Skeletal muscle satellite cell (primary cell): ENCODE data around the gene ELMO1.

ENCODE experiments used
- H3K27me3 ChIP-seq: 2 replicates; pipeline ENCODE4 v1.7.0; 2013; ENCODE audit warnings: low read length; ENCODE audit not compliant: control insufficient read depth, insufficient read depth
- H3K36me3 ChIP-seq: 2 replicates; pipeline ENCODE4 v1.7.0; 2013; ENCODE audit warnings: mild to moderate bottlenecking, control low read depth, low read length; ENCODE audit not compliant: insufficient read depth
- H3K4me1 ChIP-seq: 2 replicates; pipeline ENCODE4 v1.7.0; 2013; ENCODE audit warnings: low read length; ENCODE audit not compliant: control insufficient read depth, insufficient read depth
- H3K4me2 ChIP-seq: 2 replicates; pipeline ENCODE4 v1.7.0; 2013; ENCODE audit warnings: mild to moderate bottlenecking, low read length
- H3K4me3 ChIP-seq: 2 replicates; pipeline ENCODE4 v1.7.0; 2013; ENCODE audit warnings: low read length
- H3K9ac ChIP-seq: 2 replicates; pipeline ENCODE4 v1.7.0; 2013; ENCODE audit warnings: mild to moderate bottlenecking, low read depth, low read length, moderate library complexity
- H3K9me3 ChIP-seq: replicated peaks from 2 replicates; pipeline ENCODE4 v1.7.0; 2013; ENCODE audit warnings: mild to moderate bottlenecking, control low read depth, low read length

ELMO1 gene

GRCh38 chr7:37065779-37066271 lies 382.8 kb downstream of the ELMO1 start:
- Histone ChIP-seq H3K27me3 (no peaks in the 10 kb centered on the region), H3K9me3 (no peaks in the 10 kb centered on the region), H3K9ac (no peak overlapping the region), H3K36me3 (no peaks in the 10 kb centered on the region), H3K4me2 (no peak overlapping the region), H3K4me1 (peaks cover 7% of the 10 kb centered on the region), H3K4me3 (no peak overlapping the region)

GRCh38 chr7:37062560-37062859 lies 386.2 kb downstream of the ELMO1 start:
- peaks cover 4% of the 10 kb centered on the region for H3K4me1 ChIP-seq
- no peak overlapping the region for H3K4me2 ChIP-seq
- H3K27me3 ChIP-seq = no peaks in the 10 kb centered on the region
- no peak overlapping the region for H3K9ac ChIP-seq
- no peaks in the 10 kb centered on the region for H3K36me3 ChIP-seq
- H3K4me3 ChIP-seq = no peak overlapping the region
- no peaks in the 10 kb centered on the region for H3K9me3 ChIP-seq

DNA sequence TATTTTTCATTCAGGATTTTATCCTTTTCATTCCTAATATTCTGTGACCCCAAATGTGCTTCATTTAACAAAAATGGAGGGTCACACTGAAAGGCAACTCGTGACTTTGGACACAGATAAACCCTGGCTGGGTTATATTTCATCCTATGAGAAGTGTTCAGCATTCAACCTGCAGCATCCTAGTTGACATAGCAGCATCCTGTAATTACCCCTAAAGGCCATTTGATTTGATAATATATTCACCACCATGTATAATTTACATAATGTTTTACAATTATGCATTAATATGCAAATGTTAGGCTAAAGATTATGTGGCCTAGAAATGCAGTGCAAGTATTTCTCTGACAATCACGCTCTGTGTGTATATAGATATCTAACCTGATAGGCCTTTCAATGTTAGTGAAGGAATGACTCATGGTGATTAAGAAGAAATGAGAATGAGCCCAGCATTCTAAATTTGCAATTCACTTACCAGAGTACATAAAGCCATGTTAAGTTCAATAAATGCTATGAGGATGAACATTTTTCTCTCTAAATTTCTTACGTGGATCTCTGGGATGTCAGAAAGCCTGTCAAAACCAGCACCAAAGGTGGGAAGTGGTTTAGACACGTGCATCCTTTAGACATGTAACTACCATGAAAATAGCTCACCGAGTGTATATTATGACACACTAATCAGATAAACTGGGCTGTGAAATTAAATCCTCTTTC lies 386.7 kb downstream of the ELMO1 start:
- H3K36me3 ChIP-seq = no peaks in the 10 kb centered on the region

GRCh38 chr7:37056234-37056912 lies 392.3 kb downstream of the ELMO1 start:
- no peaks in the 10 kb centered on the region for H3K9me3 ChIP-seq
- H3K4me1 ChIP-seq = no peaks in the 10 kb centered on the region
- H3K9ac ChIP-seq = no peak overlapping the region
- H3K4me2 ChIP-seq = no peak overlapping the region
- no peaks in the 10 kb centered on the region for H3K36me3 ChIP-seq
- no peak overlapping the region for H3K4me3 ChIP-seq
- peaks cover 4% of the 10 kb centered on the region for H3K27me3 ChIP-seq

More for the DNA sequence above, 386.7 kb downstream of the ELMO1 start:
- Histone ChIP-seq H3K9ac (no peak overlapping the region), H3K4me2 (no peak overlapping the region), H3K4me3 (no peak overlapping the region), H3K4me1 (peaks cover 4% of the 10 kb centered on the region), H3K9me3 (no peaks in the 10 kb centered on the region), H3K27me3 (peaks cover 3% of the 10 kb centered on the region)

DNA sequence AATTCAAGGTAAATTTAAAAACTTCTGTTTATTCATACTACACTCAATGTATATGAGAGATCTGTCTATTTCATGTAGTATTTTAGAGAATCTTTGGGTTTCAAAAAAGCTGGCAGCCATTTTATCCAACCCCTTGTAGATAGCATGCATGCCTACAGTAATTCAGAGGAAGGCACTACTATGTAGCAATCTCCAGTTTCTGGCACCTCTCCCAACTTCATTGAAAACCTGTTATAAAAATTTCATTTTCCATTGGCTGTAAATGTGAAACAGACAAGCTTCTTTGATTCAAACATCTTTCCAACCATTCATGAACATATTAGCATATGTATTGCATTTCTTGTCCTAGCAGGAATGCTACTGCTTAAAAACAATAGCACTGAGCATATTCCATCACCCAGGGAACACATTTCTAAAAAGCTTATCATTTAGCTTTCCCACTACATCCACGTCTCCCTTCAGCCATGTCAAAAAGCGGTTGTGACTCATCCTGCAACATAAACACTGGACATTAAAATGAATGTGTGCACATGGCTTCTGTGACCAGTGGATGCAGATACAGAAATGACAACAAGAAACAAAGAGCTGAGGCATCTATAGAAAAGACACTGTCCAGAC lies 393.9 kb downstream of the ELMO1 start:
- Histone ChIP-seq H3K4me2 (no peak overlapping the region), H3K4me1 (no peaks in the 10 kb centered on the region), H3K4me3 (no peak overlapping the region), H3K9me3 (no peaks in the 10 kb centered on the region), H3K9ac (no peak overlapping the region), H3K36me3 (no peaks in the 10 kb centered on the region), H3K27me3 (peaks cover 4% of the 10 kb centered on the region)

GRCh38 chr7:37052705-37053104 lies 396.0 kb downstream of the ELMO1 start:
- H3K4me3 ChIP-seq = no peak overlapping the region
- H3K4me1 ChIP-seq = no peaks in the 10 kb centered on the region
- H3K4me2 ChIP-seq = no peak overlapping the region
- no peaks in the 10 kb centered on the region for H3K9me3 ChIP-seq
- peaks cover 11% of the 10 kb centered on the region for H3K27me3 ChIP-seq
- no peak overlapping the region for H3K9ac ChIP-seq
- no peaks in the 10 kb centered on the region for H3K36me3 ChIP-seq

GRCh38 chr7:37050801-37051200 lies 397.9 kb downstream of the ELMO1 start:
- Histone ChIP-seq H3K36me3 (no peaks in the 10 kb centered on the region), H3K9me3 (no peaks in the 10 kb centered on the region), H3K4me3 (no peak overlapping the region), H3K27me3 (peaks cover 7% of the 10 kb centered on the region), H3K4me2 (no peak overlapping the region), H3K4me1 (no peaks in the 10 kb centered on the region), H3K9ac (no peak overlapping the region)

DNA sequence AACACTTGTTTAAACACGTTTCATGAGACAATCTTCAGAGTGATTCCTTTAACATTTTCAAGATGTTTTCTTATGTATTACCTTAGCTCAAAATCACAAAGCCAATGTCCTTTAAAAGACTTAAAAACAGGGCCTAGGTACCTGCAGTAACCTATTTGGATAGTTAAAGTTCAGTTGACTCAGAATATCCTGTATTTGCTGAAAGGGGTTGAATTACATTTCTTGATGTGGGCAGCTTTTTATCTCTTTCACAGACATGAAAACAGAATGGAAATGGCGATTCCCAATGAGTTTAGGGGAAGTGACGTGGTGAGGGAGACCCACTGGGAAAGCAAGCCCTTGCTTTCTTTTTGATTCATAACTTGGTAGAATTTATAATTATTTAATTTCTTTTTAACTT lies 400.0 kb downstream of the ELMO1 start:
- H3K27me3 ChIP-seq = peaks cover 11% of the 10 kb centered on the region

GRCh38 chr7:37047260-37047659 lies 401.4 kb downstream of the ELMO1 start:
- Histone ChIP-seq H3K4me2 (no peak overlapping the region), H3K36me3 (no peaks in the 10 kb centered on the region), H3K4me1 (no peaks in the 10 kb centered on the region), H3K9ac (no peak overlapping the region), H3K27me3 (peaks cover 12% of the 10 kb centered on the region), H3K4me3 (no peak overlapping the region), H3K9me3 (no peaks in the 10 kb centered on the region)

More for the DNA sequence above, 400.0 kb downstream of the ELMO1 start:
- H3K4me3 ChIP-seq = no peak overlapping the region
- no peak overlapping the region for H3K4me2 ChIP-seq
- H3K4me1 ChIP-seq = no peaks in the 10 kb centered on the region
- no peaks in the 10 kb centered on the region for H3K36me3 ChIP-seq
- no peak overlapping the region for H3K9ac ChIP-seq
- H3K9me3 ChIP-seq = no peaks in the 10 kb centered on the region

DNA sequence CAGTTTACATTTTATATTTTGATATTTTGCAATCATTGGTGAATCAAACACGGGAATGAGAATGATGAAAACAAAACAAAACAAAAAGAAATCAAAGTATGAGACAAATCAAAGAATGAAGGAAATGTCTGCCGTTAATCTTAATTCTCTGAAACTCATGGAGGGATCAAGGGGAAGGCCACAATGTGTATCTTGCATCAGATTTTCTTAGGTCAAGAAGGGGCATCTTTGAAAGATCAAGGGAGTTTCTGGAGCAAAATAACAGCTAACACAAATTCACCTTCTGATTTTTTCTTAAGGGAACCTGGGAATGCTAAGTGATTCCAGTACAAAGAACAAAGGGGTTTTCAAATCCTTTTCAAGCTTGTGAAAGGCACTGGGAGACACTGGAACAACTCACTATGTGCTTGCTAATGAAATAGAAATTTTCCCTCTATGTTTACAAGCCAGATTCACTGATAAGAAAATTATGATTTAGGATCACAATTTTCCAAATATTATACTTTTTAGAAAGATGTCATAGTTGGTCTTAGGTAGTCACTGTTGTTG lies 402.1 kb downstream of the ELMO1 start:
- H3K4me2 ChIP-seq = no peak overlapping the region
- H3K9ac ChIP-seq = no peak overlapping the region
- no peaks in the 10 kb centered on the region for H3K4me1 ChIP-seq
- H3K27me3 ChIP-seq = peaks cover 12% of the 10 kb centered on the region
- H3K36me3 ChIP-seq = no peaks in the 10 kb centered on the region
- no peak overlapping the region for H3K4me3 ChIP-seq
- no peaks in the 10 kb centered on the region for H3K9me3 ChIP-seq

DNA sequence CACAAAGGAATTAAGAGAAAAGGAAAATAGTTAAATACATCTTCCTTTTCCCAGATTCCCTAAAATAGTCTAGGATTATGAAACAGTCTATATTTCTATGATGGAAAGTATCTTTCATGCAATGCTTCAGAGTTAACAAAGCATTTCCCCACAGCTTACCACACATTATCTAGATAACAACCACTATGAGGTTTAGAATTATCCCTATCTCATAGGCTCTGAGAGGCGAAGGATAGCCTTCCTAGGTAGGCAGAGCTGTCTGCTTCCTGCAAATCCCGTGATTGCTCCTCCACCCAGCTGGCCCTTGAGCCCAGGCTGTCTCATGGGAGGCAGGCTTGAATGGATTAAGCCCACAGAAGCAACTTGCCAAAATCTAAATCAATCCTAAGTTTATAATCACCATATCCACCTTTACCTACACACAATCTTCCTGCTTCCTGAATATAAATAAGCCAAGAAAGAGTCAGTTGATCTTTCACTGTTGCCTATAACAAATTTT lies 402.9 kb downstream of the ELMO1 start:
- no peak overlapping the region for H3K4me3 ChIP-seq
- no peaks in the 10 kb centered on the region for H3K9me3 ChIP-seq
- no peak overlapping the region for H3K9ac ChIP-seq

More for the DNA sequence above, 402.9 kb downstream of the ELMO1 start:
- no peaks in the 10 kb centered on the region for H3K36me3 ChIP-seq
- H3K4me2 ChIP-seq = no peak overlapping the region
- H3K27me3 ChIP-seq = peaks cover 12% of the 10 kb centered on the region
- no peaks in the 10 kb centered on the region for H3K4me1 ChIP-seq
